ENCODE measurements around the gene SLC39A5. TPM values are rescaled to one million over a fixed set of nuclear protein-coding genes. Genes with fewer than 3 reads are reported as not detected.

SLC39A5 gene
- total and polyA plus RNA-seq, 2 of the 13 experiments (the other 11 are each of a cell fraction or from before 2014, with no cell fraction given) = 59.7 to 101 TPM

DNA sequence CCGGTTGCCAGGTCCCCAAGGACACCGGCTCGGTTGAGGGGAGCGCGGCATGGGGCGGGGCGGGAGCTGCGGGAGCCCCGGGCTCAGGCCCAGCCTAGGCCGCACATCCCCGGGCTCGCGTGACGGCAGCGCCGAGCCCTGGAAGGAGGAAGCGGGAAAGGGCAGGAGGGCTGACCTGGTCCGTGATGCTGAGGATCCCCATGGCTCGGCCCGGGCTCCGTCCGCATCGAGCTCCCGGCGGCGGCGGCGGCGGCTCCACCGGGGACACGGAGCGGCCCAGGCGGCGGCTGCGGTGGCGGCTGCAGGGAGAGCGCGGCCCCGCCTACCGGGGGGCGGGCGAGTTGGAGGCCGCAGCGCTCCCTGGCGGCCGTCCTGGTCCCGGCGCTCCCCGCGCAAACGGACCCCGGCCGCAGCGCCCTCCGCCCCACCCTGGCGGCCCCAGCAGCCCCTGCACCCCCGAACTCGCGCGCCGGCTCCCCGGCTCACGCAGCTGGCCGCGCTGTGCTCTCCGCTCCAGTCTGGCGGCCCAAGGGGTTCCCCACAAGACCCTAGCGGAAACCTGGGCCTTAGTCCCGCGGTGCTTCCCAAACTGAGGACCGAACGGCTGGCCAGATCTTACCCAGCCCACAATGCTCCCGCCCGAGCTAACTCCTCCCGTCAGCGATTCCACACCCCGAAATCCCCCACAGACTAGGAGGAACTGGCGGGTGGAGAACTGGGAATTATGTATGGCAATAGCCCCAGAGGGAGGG, 28.4 kb downstream of the SLC39A5 start, which contains the start of gene ANKRD52 (continued):
- TF ChIP-seq RBFOX2 (IDR thresholded peaks at IDR 0.05; ENCODE audit: low read depth, low read length) (peak; percentile 77), HOXA7 (CRISPR knock-in tag; IDR thresholded peaks at IDR 0.05) (no peak), NCOA1 (CRISPR knock-in tag; IDR thresholded peaks at IDR 0.05) (no peak), GATAD1 (CRISPR knock-in tag; IDR thresholded peaks at IDR 0.05) (0 out of 2 replicates have a peak, but pooled peaks have one; percentile 14), ZNF335 (CRISPR knock-in tag; IDR thresholded peaks at IDR 0.05) (no peak), MAF1 (CRISPR knock-in tag; IDR thresholded peaks at IDR 0.05; ENCODE audit: borderline replicate concordance) (no peak), GABPB1 (CRISPR knock-in tag; IDR thresholded peaks at IDR 0.05) (peak; percentile 63; the same call in 1 of the 2 replicates), SETDB1 (CRISPR knock-in tag; IDR thresholded peaks at IDR 0.05; ENCODE audit: borderline replicate concordance) (no peak), ZNF777 (CRISPR knock-in tag; IDR thresholded peaks at IDR 0.05) (peak; percentile 15; the same call in 1 of the 2 replicates), FOSL2 (CRISPR knock-in tag; IDR thresholded peaks at IDR 0.05) (no peak), ZNF143 (CRISPR knock-in tag; IDR thresholded peaks at IDR 0.05) (no peak), CBX1 (IDR thresholded peaks at IDR 0.05; ENCODE audit: low read depth) (no peak), TMF1 (CRISPR knock-in tag; IDR thresholded peaks at IDR 0.05; ENCODE audit: low read depth) (peak; percentile 65; the same call in 1 of the 2 replicates), JUND (CRISPR knock-in tag; IDR thresholded peaks at IDR 0.05) (0 out of 2 replicates have a peak, but pooled peaks have one; percentile 42), HNRNPK (IDR thresholded peaks at IDR 0.05; ENCODE audit: low read depth, low read length, poor library complexity, severe bottlenecking) (peak; percentile 54), MED8 (CRISPR knock-in tag; IDR thresholded peaks at IDR 0.05; ENCODE audit: insufficient replicate concordance) (no peak), TGIF2 (CRISPR knock-in tag; IDR thresholded peaks at IDR 0.05) (no peak), REL (CRISPR knock-in tag; conservative IDR thresholded peaks at IDR 0.05) (0 out of 2 replicates have a peak, but pooled peaks have one; percentile 61), ZNF460 (CRISPR knock-in tag; IDR thresholded peaks at IDR 0.05; ENCODE audit: borderline replicate concordance) (no peak), ZNF780A (CRISPR knock-in tag; IDR thresholded peaks at IDR 0.05) (peak; percentile 53; the same call in 1 of the 2 replicates), ZNF768 (CRISPR knock-in tag; IDR thresholded peaks at IDR 0.05) (0 out of 2 replicates have a peak, but pooled peaks have one; percentile 26), ZNF34 (CRISPR knock-in tag; IDR thresholded peaks at IDR 0.05; ENCODE audit: borderline replicate concordance) (no peak)
- TF ChIP-seq, protein P1, sequence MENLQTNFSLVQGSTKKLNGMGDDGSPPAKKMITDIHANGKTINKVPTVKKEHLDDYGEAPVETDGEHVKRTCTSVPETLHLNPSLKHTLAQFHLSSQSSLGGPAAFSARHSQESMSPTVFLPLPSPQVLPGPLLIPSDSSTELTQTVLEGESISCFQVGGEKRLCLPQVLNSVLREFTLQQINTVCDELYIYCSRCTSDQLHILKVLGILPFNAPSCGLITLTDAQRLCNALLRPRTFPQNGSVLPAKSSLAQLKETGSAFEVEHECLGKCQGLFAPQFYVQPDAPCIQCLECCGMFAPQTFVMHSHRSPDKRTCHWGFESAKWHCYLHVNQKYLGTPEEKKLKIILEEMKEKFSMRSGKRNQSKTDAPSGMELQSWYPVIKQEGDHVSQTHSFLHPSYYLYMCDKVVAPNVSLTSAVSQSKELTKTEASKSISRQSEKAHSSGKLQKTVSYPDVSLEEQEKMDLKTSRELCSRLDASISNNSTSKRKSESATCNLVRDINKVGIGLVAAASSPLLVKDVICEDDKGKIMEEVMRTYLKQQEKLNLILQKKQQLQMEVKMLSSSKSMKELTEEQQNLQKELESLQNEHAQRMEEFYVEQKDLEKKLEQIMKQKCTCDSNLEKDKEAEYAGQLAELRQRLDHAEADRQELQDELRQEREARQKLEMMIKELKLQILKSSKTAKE (CRISPR knock-in tag; IDR thresholded peaks at IDR 0.05; ENCODE audit: borderline replicate concordance) = no peak
- TF ChIP-seq, protein P2, sequence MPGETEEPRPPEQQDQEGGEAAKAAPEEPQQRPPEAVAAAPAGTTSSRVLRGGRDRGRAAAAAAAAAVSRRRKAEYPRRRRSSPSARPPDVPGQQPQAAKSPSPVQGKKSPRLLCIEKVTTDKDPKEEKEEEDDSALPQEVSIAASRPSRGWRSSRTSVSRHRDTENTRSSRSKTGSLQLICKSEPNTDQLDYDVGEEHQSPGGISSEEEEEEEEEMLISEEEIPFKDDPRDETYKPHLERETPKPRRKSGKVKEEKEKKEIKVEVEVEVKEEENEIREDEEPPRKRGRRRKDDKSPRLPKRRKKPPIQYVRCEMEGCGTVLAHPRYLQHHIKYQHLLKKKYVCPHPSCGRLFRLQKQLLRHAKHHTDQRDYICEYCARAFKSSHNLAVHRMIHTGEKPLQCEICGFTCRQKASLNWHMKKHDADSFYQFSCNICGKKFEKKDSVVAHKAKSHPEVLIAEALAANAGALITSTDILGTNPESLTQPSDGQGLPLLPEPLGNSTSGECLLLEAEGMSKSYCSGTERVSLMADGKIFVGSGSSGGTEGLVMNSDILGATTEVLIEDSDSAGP (CRISPR knock-in tag; IDR thresholded peaks at IDR 0.05; ENCODE audit: borderline replicate concordance) = no peak; the same call in 1 of the 2 replicates
- TF ChIP-seq, protein P3, sequence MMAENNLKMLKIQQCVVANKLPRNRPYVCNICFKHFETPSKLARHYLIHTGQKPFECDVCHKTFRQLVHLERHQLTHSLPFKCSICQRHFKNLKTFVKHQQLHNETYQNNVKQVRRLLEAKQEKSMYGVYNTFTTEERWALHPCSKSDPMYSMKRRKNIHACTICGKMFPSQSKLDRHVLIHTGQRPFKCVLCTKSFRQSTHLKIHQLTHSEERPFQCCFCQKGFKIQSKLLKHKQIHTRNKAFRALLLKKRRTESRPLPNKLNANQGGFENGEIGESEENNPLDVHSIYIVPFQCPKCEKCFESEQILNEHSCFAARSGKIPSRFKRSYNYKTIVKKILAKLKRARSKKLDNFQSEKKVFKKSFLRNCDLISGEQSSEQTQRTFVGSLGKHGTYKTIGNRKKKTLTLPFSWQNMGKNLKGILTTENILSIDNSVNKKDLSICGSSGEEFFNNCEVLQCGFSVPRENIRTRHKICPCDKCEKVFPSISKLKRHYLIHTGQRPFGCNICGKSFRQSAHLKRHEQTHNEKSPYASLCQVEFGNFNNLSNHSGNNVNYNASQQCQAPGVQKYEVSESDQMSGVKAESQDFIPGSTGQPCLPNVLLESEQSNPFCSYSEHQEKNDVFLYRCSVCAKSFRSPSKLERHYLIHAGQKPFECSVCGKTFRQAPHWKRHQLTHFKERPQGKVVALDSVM (CRISPR knock-in tag; IDR thresholded peaks at IDR 0.05) = no peak

Measured in HepG2 (cell line).